Astrocyte (in vitro differentiated cells and primary cell): ENCODE measurements around the gene SMIM43. TPM values are rescaled to one million over a fixed set of nuclear protein-coding genes. Genes with fewer than 3 reads are reported as not detected.

Experiments used
- DNase-seq: peaks from one replicate; pipeline ENCODE4 v3.0.0-alpha.2; 2010; ENCODE audit warnings: low read depth
- FAIRE-seq: peaks from 2 replicates; lab custom pipeline; 2011; peaks lifted over from hg19 to GRCh38; lab: Jason Lieb, UNC
- H2AFZ ChIP-seq: 2 replicates; pipeline ENCODE4 v1.6.0; 2012; ENCODE audit warnings: low read depth, low read length, inconsistent platforms
- H3K27ac ChIP-seq: 2 replicates; pipeline ENCODE4 v1.5.1; 2011; ENCODE audit warnings: low read depth, low read length, inconsistent platforms
- H3K27me3 ChIP-seq: 2 replicates; pipeline ENCODE4 v1.6.0; 2011; ENCODE audit warnings: low read length, inconsistent platforms; ENCODE audit not compliant: insufficient read depth
- H3K36me3 ChIP-seq: 2 replicates; pipeline ENCODE4 v1.5.1; 2011; ENCODE audit warnings: low read length, inconsistent platforms; ENCODE audit not compliant: insufficient read depth
- H3K4me1 ChIP-seq: 2 replicates; pipeline ENCODE4 v1.5.1; 2011; ENCODE audit warnings: low read length, inconsistent platforms; ENCODE audit not compliant: insufficient read depth
- H3K4me2 ChIP-seq: 2 replicates; pipeline ENCODE4 v1.6.0; 2012; ENCODE audit warnings: low read length, inconsistent platforms
- H3K4me3 ChIP-seq: 2 replicates; pipeline ENCODE4 v1.5.1; 2011; ENCODE audit warnings: low read depth, mild to moderate bottlenecking, low read length, inconsistent platforms; ENCODE audit not compliant: insufficient read depth
- H3K79me2 ChIP-seq: 2 replicates; pipeline ENCODE4 v1.6.0; 2012; ENCODE audit warnings: mild to moderate bottlenecking, low read length, inconsistent platforms; ENCODE audit not compliant: insufficient read depth
- H3K9ac ChIP-seq: 2 replicates; pipeline ENCODE4 v1.6.0; 2012; ENCODE audit warnings: mild to moderate bottlenecking, low read length, inconsistent platforms
- H3K9me3 ChIP-seq: 2 replicates; pipeline ENCODE4 v1.5.1; 2012; ENCODE audit warnings: low read depth, mild to moderate bottlenecking, low read length, inconsistent platforms; ENCODE audit not compliant: insufficient read depth
- H4K20me1 ChIP-seq: 2 replicates; pipeline ENCODE4 v1.6.0; 2012; ENCODE audit warnings: low read length, inconsistent platforms; ENCODE audit not compliant: insufficient read depth
- H3K27ac Mint-ChIP-seq: one replicate; pipeline ENCODE4 v1.8.0; 2021; ENCODE audit warnings: mild to moderate bottlenecking, mixed read lengths; ENCODE audit not compliant: unreplicated experiment
- H3K27me3 Mint-ChIP-seq: one replicate; pipeline ENCODE4 v1.8.0; 2021; ENCODE audit warnings: low read depth, mixed read lengths; ENCODE audit not compliant: unreplicated experiment
- H3K36me3 Mint-ChIP-seq: one replicate; pipeline ENCODE4 v1.8.0; 2021; ENCODE audit warnings: low read depth, mixed read lengths; ENCODE audit not compliant: unreplicated experiment
- H3K4me1 Mint-ChIP-seq: one replicate; pipeline ENCODE4 v1.8.0; 2021; ENCODE audit warnings: low read depth, mixed read lengths; ENCODE audit not compliant: unreplicated experiment
- H3K4me3 Mint-ChIP-seq: one replicate; pipeline ENCODE4 v1.8.0; 2021; ENCODE audit warnings: mild to moderate bottlenecking, moderate library complexity, mixed read lengths; ENCODE audit not compliant: unreplicated experiment
- H3K9me3 Mint-ChIP-seq: one replicate; pipeline ENCODE4 v1.8.0; 2021; ENCODE audit warnings: mild to moderate bottlenecking, mixed read lengths; ENCODE audit not compliant: unreplicated experiment
- CTCF ChIP-seq: IDR thresholded peaks from 2 replicates; pipeline ENCODE4 v1.5.1; 2011; ENCODE audit warnings: low read depth, mild to moderate bottlenecking, inconsistent platforms, low read length, moderate library complexity; ENCODE audit not compliant: insufficient read depth
- EZH2 ChIP-seq: IDR thresholded peaks from 2 replicates; pipeline ENCODE4 v1.6.1; 2012; ENCODE audit warnings: mild to moderate bottlenecking, low read length, inconsistent platforms; ENCODE audit not compliant: insufficient read depth
- total RNA-seq: library from RNA; stranded (reverse); gene quantifications from 2 replicates; pipeline ENCODE4 v1.2.1, GENCODE V29; 2021

SMIM43 gene
- total RNA-seq, 1 donor from 2014 or later, result not detected

- Histone ChIP-seq H2AFZ (no peak overlapping the region), H3K9me3 (no peaks in the 10 kb centered on the region), H3K4me3 (no peak overlapping the region), H3K27ac (no peak overlapping the region), H3K79me2 (peaks cover 22% of the 10 kb centered on the region), H3K4me1 (peaks cover 6% of the 10 kb centered on the region), H3K9ac (no peak overlapping the region), H4K20me1 (no peaks in the 10 kb centered on the region), H3K36me3 (peaks cover 42% of the 10 kb centered on the region), H3K27me3 (no peaks in the 10 kb centered on the region), H3K4me2 (no peak overlapping the region)
- Mint-ChIP-seq H3K27ac (no peak overlapping the region), H3K4me1 (peaks cover 3% of the 10 kb centered on the region), H3K9me3 (no peaks in the 10 kb centered on the region), H3K27me3 (no peaks in the 10 kb centered on the region), H3K4me3 (no peak overlapping the region), H3K36me3 (peaks cover 2% of the 10 kb centered on the region)
- FAIRE-seq, result no peak
- DNase-seq, result no peak
- TF ChIP-seq EZH2 (no peak), CTCF (no peak)
These were observed 41.4 kb upstream of the SMIM43 start for GRCh38 chr4:121806411-121806810.

- H3K9me3 Mint-ChIP-seq, result no peaks in the 10 kb centered on the region
- Histone ChIP-seq H3K4me2 (peak overlapping the region; percentile 89), H3K27ac (peak overlapping the region; percentile 89), H3K79me2 (peaks cover 25% of the 10 kb centered on the region), H3K4me1 (peaks cover 10% of the 10 kb centered on the region), H3K9me3 (no peaks in the 10 kb centered on the region), H3K36me3 (peaks cover 21% of the 10 kb centered on the region), H3K4me3 (peak overlapping the region; percentile 86), H4K20me1 (no peaks in the 10 kb centered on the region), H2AFZ (peak overlapping the region; percentile 97), H3K27me3 (no peaks in the 10 kb centered on the region), H3K9ac (peak overlapping the region; percentile 93)
- DNase-seq, result no peak
- no peak for FAIRE-seq
- peak overlapping the region; percentile 93 for H3K4me3 Mint-ChIP-seq
- peaks cover 3% of the 10 kb centered on the region for H3K4me1 Mint-ChIP-seq
- no peaks in the 10 kb centered on the region for H3K27me3 Mint-ChIP-seq
- H3K36me3 Mint-ChIP-seq, result peaks cover 2% of the 10 kb centered on the region
- H3K27ac Mint-ChIP-seq, result peak overlapping the region; percentile 75
- TF ChIP-seq EZH2 (no peak), CTCF (no peak)
These were observed 36.7 kb upstream of the SMIM43 start for GRCh38 chr4:121801715-121802075.

- FAIRE-seq (peak; percentile 91), DNase-seq (peak; percentile 87)
- Histone ChIP-seq H3K9me3 (no peaks in the 10 kb centered on the region), H3K4me1 (peaks cover 11% of the 10 kb centered on the region), H2AFZ (peak within 1 kb of the TSS; percentile 97), H3K27me3 (no peaks in the 10 kb centered on the region), H3K4me2 (peak within 1 kb of the TSS; percentile 89), H3K4me3 (peak within 1 kb of the TSS; percentile 86), H4K20me1 (no peaks in the 10 kb centered on the region), H3K9ac (peak within 1 kb of the TSS; percentile 93), H3K36me3 (peaks cover 16% of the 10 kb centered on the region), H3K79me2 (peaks cover 25% of the 10 kb centered on the region), H3K27ac (peak within 1 kb of the TSS; percentile 89)
- TF ChIP-seq EZH2 (no peak), CTCF (no peak)
- Mint-ChIP-seq H3K4me3 (peak within 1 kb of the TSS; percentile 93), H3K9me3 (no peaks in the 10 kb centered on the region), H3K27ac (peak within 1 kb of the TSS; percentile 75), H3K36me3 (peaks cover 2% of the 10 kb centered on the region), H3K27me3 (no peaks in the 10 kb centered on the region), H3K4me1 (peaks cover 5% of the 10 kb centered on the region)
These were observed 36.2 kb upstream of the SMIM43 start, which contains the start of gene EXOSC9 for GRCh38 chr4:121800961-121801714. EXOSC9 (plus strand) TSS chr4:121801323; CDS start chr4:121801425, 102 bp downstream.
